GM12801 (cell line): ENCODE data around the gene FOXI1.

Experiments
- CTCF ChIP-seq: IDR thresholded peaks from one replicate; pipeline ENCODE4 v1.5.1; 2011; ENCODE audit warnings: control low read depth; ENCODE audit not compliant: insufficient read length; ENCODE audit errors: extremely low read depth

FOXI1 gene

GRCh38 chr5:170078931-170079330 is 26.8 kb upstream of the FOXI1 start:
- TF ChIP-seq CTCF, result no peak

- TF ChIP-seq CTCF, result no peak
These were observed 25.5 kb upstream of the FOXI1 start for GRCh38 chr5:170080217-170080616.

GRCh38 chr5:170080786-170081445 is 24.8 kb upstream of the FOXI1 start:
- no peak for TF ChIP-seq CTCF

DNA sequence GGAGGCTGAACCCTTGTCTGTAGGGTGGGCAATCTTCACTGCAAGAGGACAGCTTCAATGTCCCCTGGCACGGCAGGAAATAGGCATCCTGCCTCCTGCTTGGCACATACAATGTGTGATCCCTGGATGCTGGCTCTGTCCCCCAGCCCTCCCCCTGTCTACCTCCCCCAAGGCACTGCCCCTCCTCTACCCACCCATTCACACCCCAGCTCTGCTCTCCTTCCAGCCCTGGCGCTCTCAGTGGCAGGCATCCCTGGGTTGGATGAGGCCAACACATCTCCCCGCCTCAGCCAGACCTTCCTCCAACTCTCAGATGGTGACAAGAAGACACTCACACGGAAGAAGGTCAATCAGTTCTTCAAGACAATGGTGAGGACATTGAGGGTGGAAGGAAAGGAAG is 24.1 kb upstream of the FOXI1 start:
- no peak for TF ChIP-seq CTCF

GRCh38 chr5:170082701-170083100 is 23.0 kb upstream of the FOXI1 start:
- TF ChIP-seq CTCF, result no peak

DNA sequence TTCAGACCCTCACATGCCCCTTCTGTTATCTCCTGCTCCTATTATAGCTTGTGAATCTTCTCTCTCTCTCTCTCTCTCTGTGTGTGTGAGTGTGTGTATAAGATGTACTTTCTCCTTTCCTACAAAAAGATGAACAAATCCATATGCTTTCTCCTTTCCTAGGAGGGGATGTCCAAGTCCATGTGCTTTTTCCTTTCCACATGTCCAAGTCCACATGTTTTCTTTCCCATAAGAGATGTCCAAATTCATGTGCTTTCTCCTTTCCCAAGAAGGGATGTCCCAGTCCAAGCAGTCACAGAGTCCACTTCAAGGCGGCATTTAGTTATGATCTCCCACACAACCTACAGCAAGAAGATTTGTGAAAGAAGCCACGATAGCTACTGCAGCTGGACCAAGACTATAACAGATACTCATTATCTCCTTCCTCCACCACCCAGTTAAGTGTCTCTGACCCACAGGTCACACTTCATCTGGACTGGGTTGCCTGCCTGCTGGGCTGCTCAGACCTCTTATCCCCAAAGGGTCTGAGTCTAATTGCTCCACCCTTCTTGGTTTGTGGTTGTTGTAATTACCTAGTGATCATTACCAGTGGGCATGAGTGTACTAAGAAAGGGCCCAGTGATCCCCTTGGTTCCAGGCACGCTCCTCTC is 18.4 kb upstream of the FOXI1 start:
- no peak for TF ChIP-seq CTCF

- TF ChIP-seq CTCF, result no peak
These were observed 13.1 kb upstream of the FOXI1 start for GRCh38 chr5:170092455-170093101.
